Mesendoderm (in vitro differentiated cells): Measurements from ENCODE around the gene TMC5.

Source experiments
- DNase-seq: peaks from one replicate; pipeline ENCODE4 v3.0.0; 2013
- H2AK5ac ChIP-seq: 2 replicates; pipeline ENCODE4 v1.6.1; 2013; ENCODE audit warnings: low read length, inconsistent platforms
- H2BK120ac ChIP-seq: 2 replicates; pipeline ENCODE4 v1.6.1; 2013; ENCODE audit warnings: low read depth, mild to moderate bottlenecking, low read length, moderate library complexity, mixed read lengths
- H2BK15ac ChIP-seq: replicated peaks from 2 replicates; pipeline ENCODE4 v1.6.1; 2013; ENCODE audit warnings: low read depth, mild to moderate bottlenecking, moderate library complexity
- H2BK5ac ChIP-seq: 2 replicates; pipeline ENCODE4 v1.6.1; 2013; ENCODE audit warnings: low read length, inconsistent platforms
- H3K18ac ChIP-seq: 2 replicates; pipeline ENCODE4 v1.6.1; 2013; ENCODE audit warnings: mild to moderate bottlenecking, low read length, mixed read lengths
- H3K23ac ChIP-seq: one replicate; pipeline ENCODE4 v1.6.1; 2013; ENCODE audit warnings: low read length
- H3K27ac ChIP-seq: 2 replicates; pipeline ENCODE4 v1.5.1; 2013; ENCODE audit warnings: low read depth, mild to moderate bottlenecking, inconsistent platforms, low read length, moderate library complexity
- H3K27me3 ChIP-seq: 2 replicates; pipeline ENCODE4 v1.6.1; 2013; ENCODE audit warnings: low read length, control low read depth, mild to moderate bottlenecking, inconsistent platforms; ENCODE audit not compliant: insufficient read depth, poor library complexity
- H3K36me3 ChIP-seq: 2 replicates; pipeline ENCODE4 v1.6.1; 2013; ENCODE audit warnings: low read length, inconsistent platforms; ENCODE audit not compliant: control insufficient read depth, insufficient read depth
- H3K4ac ChIP-seq: one replicate; pipeline ENCODE4 v1.6.1; 2013; ENCODE audit warnings: low read depth, mild to moderate bottlenecking, low read length, moderate library complexity
- H3K4me1 ChIP-seq: 2 replicates; pipeline ENCODE4 v1.6.1; 2013; ENCODE audit warnings: low read depth, low read length, inconsistent platforms; ENCODE audit not compliant: control insufficient read depth
- H3K4me2 ChIP-seq: 2 replicates; pipeline ENCODE4 v1.6.1; 2013; ENCODE audit warnings: low read length
- H3K4me3 ChIP-seq: 2 replicates; pipeline ENCODE4 v1.5.1; 2013; ENCODE audit warnings: mild to moderate bottlenecking, low read length
- H3K56ac ChIP-seq: one replicate; pipeline ENCODE4 v1.6.1; 2013; ENCODE audit warnings: low read length
- H3K79me1 ChIP-seq: 2 replicates; pipeline ENCODE4 v1.6.1; 2013; ENCODE audit warnings: low read length, inconsistent platforms
- H3K79me2 ChIP-seq: 2 replicates; pipeline ENCODE4 v1.6.1; 2013; ENCODE audit warnings: mild to moderate bottlenecking, low read length; ENCODE audit not compliant: control insufficient read depth, insufficient read depth
- H3K9ac ChIP-seq: 2 replicates; pipeline ENCODE4 v1.6.1; 2013; ENCODE audit warnings: low read length, inconsistent platforms
- H4K5ac ChIP-seq: one replicate; pipeline ENCODE4 v1.6.1; 2013; ENCODE audit warnings: low read length
- H4K8ac ChIP-seq: one replicate; pipeline ENCODE4 v1.6.1; 2013; ENCODE audit warnings: low read depth, mild to moderate bottlenecking, control low read depth, low read length, moderate library complexity
- WGBS: extraction: QIAGEN DNeasy Blood & Tissue Kit; methylation state at CpG from one replicate; pipeline ENCODE4 v1.1.7; 2013; ENCODE audit warnings: low lambda C conversion rate, missing lambda C conversion rate; ENCODE audit not compliant: insufficient coverage; ENCODE audit errors: extremely low coverage; 5-methylcytosine and 5-hydroxymethylcytosine counted together

Gene TMC5

GRCh38 chr16:19488213-19488640 is 70.5 kb downstream of the TMC5 start:
- no peak overlapping the region for H3K23ac ChIP-seq
- WGBS, result no CpG with 5 or more reads among the region's 4 CpGs
- peak; percentile 64 for DNase-seq

GRCh38 chr16:19490619-19491018 is 72.9 kb downstream of the TMC5 start:
- DNase-seq, result no peak
- Histone ChIP-seq H3K36me3 (no peaks in the 10 kb centered on the region), H3K4me3 (no peak overlapping the region), H3K23ac (no peak overlapping the region), H2BK15ac (no peak overlapping the region), H2AK5ac (no peak overlapping the region), H3K4me2 (no peak overlapping the region), H3K27ac (no peak overlapping the region), H3K4ac (no peak overlapping the region), H2BK120ac (no peak overlapping the region), H3K27me3 (no peaks in the 10 kb centered on the region), H3K18ac (no peak overlapping the region), H3K9ac (no peak overlapping the region), H3K4me1 (peaks cover 8% of the 10 kb centered on the region), H2BK5ac (no peak overlapping the region), H3K56ac (no peak overlapping the region), H4K5ac (no peak overlapping the region), H4K8ac (no peak overlapping the region), H3K79me1 (no peaks in the 10 kb centered on the region), H3K79me2 (no peaks in the 10 kb centered on the region)
- WGBS, result no CpG with 5 or more reads among the region's 1 CpG

More at GRCh38 chr16:19488213-19488640, 70.5 kb downstream of the TMC5 start:
- Histone ChIP-seq H2BK15ac (no peak overlapping the region), H2BK5ac (peak overlapping the region; percentile 90), H3K27ac (no peak overlapping the region), H3K27me3 (no peaks in the 10 kb centered on the region), H3K56ac (peak overlapping the region; percentile 83), H3K18ac (no peak overlapping the region), H3K4ac (no peak overlapping the region), H3K4me1 (peaks cover 8% of the 10 kb centered on the region), H3K36me3 (no peaks in the 10 kb centered on the region), H2AK5ac (no peak overlapping the region), H4K8ac (no peak overlapping the region), H3K9ac (peak overlapping the region; percentile 60), H3K79me2 (no peaks in the 10 kb centered on the region), H4K5ac (no peak overlapping the region), H3K4me3 (no peak overlapping the region), H3K4me2 (peak overlapping the region; percentile 21), H2BK120ac (no peak overlapping the region), H3K79me1 (no peaks in the 10 kb centered on the region)

- no peak overlapping the region for H3K23ac ChIP-seq
- H3K27ac ChIP-seq, result no peak overlapping the region
- no peaks in the 10 kb centered on the region for H3K4me1 ChIP-seq
- no peak overlapping the region for H3K4me3 ChIP-seq
- H3K18ac ChIP-seq, result no peak overlapping the region
- H3K27me3 ChIP-seq, result no peaks in the 10 kb centered on the region
- no peak overlapping the region for H2BK5ac ChIP-seq
- no peak overlapping the region for H3K4ac ChIP-seq
- H3K9ac ChIP-seq, result no peak overlapping the region
- no peak overlapping the region for H4K8ac ChIP-seq
- H3K36me3 ChIP-seq, result no peaks in the 10 kb centered on the region
- no peak overlapping the region for H3K56ac ChIP-seq
- H2AK5ac ChIP-seq, result no peak overlapping the region
- DNase-seq, result no peak
- H3K79me1 ChIP-seq, result no peaks in the 10 kb centered on the region
- H3K79me2 ChIP-seq, result no peaks in the 10 kb centered on the region
- no peak overlapping the region for H4K5ac ChIP-seq
- no peak overlapping the region for H2BK15ac ChIP-seq
- no peak overlapping the region for H3K4me2 ChIP-seq
- H2BK120ac ChIP-seq, result no peak overlapping the region
- no CpG with 5 or more reads among the region's 5 CpGs for WGBS
Observed at GRCh38 chr16:19497176-19497575, 79.5 kb downstream of the TMC5 start.

- Histone ChIP-seq H3K36me3 (peaks cover 1% of the 10 kb centered on the region), H3K79me1 (no peaks in the 10 kb centered on the region), H3K27me3 (no peaks in the 10 kb centered on the region), H4K8ac (no peak overlapping the region), H2BK5ac (no peak overlapping the region), H2BK15ac (no peak overlapping the region), H4K5ac (no peak overlapping the region), H2BK120ac (no peak overlapping the region), H3K4me1 (no peaks in the 10 kb centered on the region), H3K56ac (no peak overlapping the region), H3K23ac (no peak overlapping the region), H3K27ac (no peak overlapping the region), H3K18ac (no peak overlapping the region), H3K4me3 (no peak overlapping the region), H3K79me2 (no peaks in the 10 kb centered on the region), H3K4me2 (no peak overlapping the region), H3K9ac (no peak overlapping the region), H2AK5ac (no peak overlapping the region), H3K4ac (no peak overlapping the region)
- no CpG with 5 or more reads among the region's 5 CpGs for WGBS
- DNase-seq, result no peak
Observed at GRCh38 chr16:19499006-19499405, 81.3 kb downstream of the TMC5 start.

- Histone ChIP-seq H3K56ac (no peak overlapping the region), H3K4ac (no peak overlapping the region), H3K36me3 (peaks cover 1% of the 10 kb centered on the region), H2BK5ac (no peak overlapping the region), H3K79me2 (no peaks in the 10 kb centered on the region), H2BK15ac (no peak overlapping the region), H2BK120ac (no peak overlapping the region), H3K4me3 (no peak overlapping the region), H4K5ac (no peak overlapping the region), H3K27ac (no peak overlapping the region), H3K79me1 (no peaks in the 10 kb centered on the region), H3K23ac (no peak overlapping the region), H4K8ac (no peak overlapping the region), H2AK5ac (no peak overlapping the region), H3K4me1 (no peaks in the 10 kb centered on the region), H3K27me3 (no peaks in the 10 kb centered on the region), H3K9ac (no peak overlapping the region), H3K4me2 (no peak overlapping the region), H3K18ac (no peak overlapping the region)
- no peak for DNase-seq
- WGBS, result no CpG with 5 or more reads among the region's 3 CpGs
Observed at GRCh38 chr16:19499481-19499880, 81.8 kb downstream of the TMC5 start.

- DNase-seq, result peak; percentile 89
- no peak overlapping the region for H2AK5ac ChIP-seq
Observed at GRCh38 chr16:19502395-19503131, 84.9 kb downstream of the TMC5 start.

More at GRCh38 chr16:19502395-19503131, 84.9 kb downstream of the TMC5 start:
- Histone ChIP-seq H2BK120ac (no peak overlapping the region), H3K23ac (no peak overlapping the region), H3K27me3 (no peaks in the 10 kb centered on the region), H4K5ac (no peak overlapping the region), H2BK15ac (no peak overlapping the region), H3K79me1 (no peaks in the 10 kb centered on the region), H4K8ac (no peak overlapping the region), H2BK5ac (no peak overlapping the region), H3K36me3 (peaks cover 1% of the 10 kb centered on the region), H3K79me2 (no peaks in the 10 kb centered on the region), H3K4me3 (no peak overlapping the region), H3K4me2 (no peak overlapping the region), H3K4ac (no peak overlapping the region), H3K18ac (no peak overlapping the region), H3K27ac (no peak overlapping the region), H3K4me1 (no peaks in the 10 kb centered on the region), H3K56ac (no peak overlapping the region), H3K9ac (no peak overlapping the region)
- no CpG with 5 or more reads among the region's 3 CpGs for WGBS
